Endodermal cell (in vitro differentiated cells): ENCODE data around the gene TPTE. TPM values are rescaled to one million over a fixed set of nuclear protein-coding genes. Genes with fewer than 3 reads are reported as not detected.
"Not testable (repeated sequence)": the region's sequence is repeated elsewhere in the genome, so short reads cannot be mapped to it uniquely, and the experiment has no call there.

Experiments
- DNase-seq: peaks from one replicate; pipeline ENCODE4 v3.0.0-alpha.2; 2017
- H3K27ac ChIP-seq: 2 replicates; pipeline ENCODE4 v1.5.1; 2013; ENCODE audit warnings: mild to moderate bottlenecking, low read depth, low read length, moderate library complexity
- H3K27me3 ChIP-seq: 2 replicates; pipeline ENCODE4 v1.6.1; 2013; ENCODE audit warnings: mild to moderate bottlenecking, low read length, moderate library complexity; ENCODE audit not compliant: insufficient read depth, control insufficient read depth, poor library complexity, severe bottlenecking
- H3K36me3 ChIP-seq: 2 replicates; pipeline ENCODE4 v1.7.0; 2013; ENCODE audit warnings: mild to moderate bottlenecking, low read length, moderate library complexity; ENCODE audit not compliant: control insufficient read depth, insufficient read depth
- H3K4me1 ChIP-seq: one replicate; pipeline ENCODE4 v1.7.0; 2013; ENCODE audit warnings: low read length; ENCODE audit not compliant: control insufficient read depth, insufficient read depth
- H3K4me3 ChIP-seq: 2 replicates; pipeline ENCODE4 v1.5.1; 2013; ENCODE audit warnings: mild to moderate bottlenecking, low read length, moderate library complexity
- H3K9ac ChIP-seq: 2 replicates; pipeline ENCODE4 v1.6.1; 2013; ENCODE audit warnings: mild to moderate bottlenecking, low read length, moderate library complexity; ENCODE audit not compliant: poor library complexity, severe bottlenecking; ENCODE audit errors: extremely low read depth
- H3K9me3 ChIP-seq: 2 replicates; pipeline ENCODE4 v1.6.1; 2013; ENCODE audit warnings: mild to moderate bottlenecking, low read length, moderate library complexity; ENCODE audit not compliant: control insufficient read depth
- H3K27ac Mint-ChIP-seq: 2 replicates; pipeline ENCODE4 v1.8.0; 2020; ENCODE audit warnings: mixed read lengths
- H3K27me3 Mint-ChIP-seq: 2 replicates; pipeline ENCODE4 v1.8.0; 2021; ENCODE audit warnings: mild to moderate bottlenecking, mixed read lengths; ENCODE audit not compliant: insufficient read depth
- H3K36me3 Mint-ChIP-seq: 2 replicates; pipeline ENCODE4 v1.8.0; 2020; ENCODE audit warnings: low read depth, mixed read lengths
- H3K4me1 Mint-ChIP-seq: 2 replicates; pipeline ENCODE4 v1.8.0; 2020; ENCODE audit warnings: mixed read lengths
- H3K4me3 Mint-ChIP-seq: 2 replicates; pipeline ENCODE4 v1.8.0; 2020; ENCODE audit warnings: mild to moderate bottlenecking, moderate library complexity, mixed read lengths
- H3K9me3 Mint-ChIP-seq: 2 replicates; pipeline ENCODE4 v1.8.0; 2020; ENCODE audit warnings: mild to moderate bottlenecking, mixed read lengths
- CTCF ChIP-seq: fragments of 200-600 bp; sonication (generic); conservative IDR thresholded peaks from 2 replicates; pipeline ENCODE4 v1.5.0; 2021; ENCODE audit warnings: antibody characterized with exemption, mild to moderate bottlenecking
- WGBS, 2 experiments: methylation state at CpG; one replicate each; pipeline versions ENCODE4 v1.1.5 to v1.1.7; 2013; ENCODE audit warnings: missing lambda C conversion rate in 2 of 2, mixed read lengths in 1 of 2; ENCODE audit not compliant: insufficient coverage in 1 of 2, insufficient read length in 1 of 2; 5-methylcytosine and 5-hydroxymethylcytosine counted together
- total RNA-seq, 2 donors: library from RNA; stranded (reverse); fragmentation: NEBNext Ultra II Directional in 1 of 2; extraction: Animal tissue kit (Norgen Biotek cat#: 25700) in 1 of 2; gene quantifications; 2 replicates in 1 of 2; 3 replicates in 1 of 2; pipeline ENCODE4 v1.2.1, GENCODE V29; 2021

The TPTE gene
- total RNA-seq, 2 donors from 2014 or later: not detected

- Mint-ChIP-seq H3K36me3 (no peaks in the 10 kb centered on the region), H3K4me1 (no peaks in the 10 kb centered on the region), H3K4me3 (no peak overlapping the region), H3K9me3 (peaks cover 53% of the 10 kb centered on the region), H3K27ac (no peak overlapping the region), H3K27me3 (no peaks in the 10 kb centered on the region)
- H3K4me1 ChIP-seq: no peaks in the 10 kb centered on the region
- peaks cover 55% of the 10 kb centered on the region for H3K9me3 ChIP-seq
- no peak overlapping the region for H3K9ac ChIP-seq
- H3K27ac ChIP-seq: no peak overlapping the region
- H3K36me3 ChIP-seq: no peaks in the 10 kb centered on the region
- 62 to 92% methylated on average over 2 to 6 of the region's 6 CpGs for WGBS, 2 experiments
- peak overlapping the region; percentile 3 for H3K4me3 ChIP-seq
- TF ChIP-seq CTCF: no peak
- no peak for DNase-seq
- no peaks in the 10 kb centered on the region for H3K27me3 ChIP-seq
Observed at GRCh38 chr21:10511116-10511515, 10.3 kb upstream of the TPTE start.

GRCh38 chr21:10516889-10517288 lies 4.5 kb upstream of the TPTE start:
- not testable (repeated sequence) for H3K27ac ChIP-seq, H3K9ac ChIP-seq, H3K27me3 Mint-ChIP-seq, H3K4me3 ChIP-seq, H3K36me3 Mint-ChIP-seq, H3K36me3 ChIP-seq, H3K4me1 ChIP-seq, H3K4me3 Mint-ChIP-seq, H3K4me1 Mint-ChIP-seq, DNase-seq, H3K27ac Mint-ChIP-seq, H3K27me3 ChIP-seq
- peaks cover 80% of the 10 kb centered on the region for H3K9me3 Mint-ChIP-seq
- peaks cover 72% of the 10 kb centered on the region for H3K9me3 ChIP-seq
- WGBS, 2 experiments: 82 to 89% methylated on average over 2 of the region's 3 CpGs

GRCh38 chr21:10517904-10518303 lies 3.5 kb upstream of the TPTE start:
- not testable (repeated sequence) for H3K27ac Mint-ChIP-seq, H3K36me3 ChIP-seq, H3K36me3 Mint-ChIP-seq, H3K27me3 ChIP-seq, H3K4me3 Mint-ChIP-seq, H3K4me3 ChIP-seq, H3K4me1 Mint-ChIP-seq, H3K4me1 ChIP-seq, DNase-seq, H3K27me3 Mint-ChIP-seq, H3K9ac ChIP-seq, H3K27ac ChIP-seq
- 71 to 74% methylated on average over 8 to 10 of the region's 10 CpGs for WGBS, 2 experiments
- H3K9me3 Mint-ChIP-seq: peaks cover 78% of the 10 kb centered on the region
- H3K9me3 ChIP-seq: peaks cover 70% of the 10 kb centered on the region

- not testable (repeated sequence) for H3K4me3 ChIP-seq, H3K4me1 ChIP-seq, H3K9ac ChIP-seq, H3K4me3 Mint-ChIP-seq, H3K4me1 Mint-ChIP-seq, DNase-seq, H3K27ac Mint-ChIP-seq, H3K36me3 Mint-ChIP-seq, H3K27me3 ChIP-seq, H3K36me3 ChIP-seq, H3K27ac ChIP-seq, H3K27me3 Mint-ChIP-seq
- 92 to 93% methylated on average over 22 to 68 of the region's 75 CpGs for WGBS, 2 experiments
- H3K9me3 Mint-ChIP-seq: peaks cover 63% of the 10 kb centered on the region
- H3K9me3 ChIP-seq: peaks cover 68% of the 10 kb centered on the region
Observed at GRCh38 chr21:10521835-10522500, 585 bp downstream of the TPTE start.
